HepG2 (cell line): ENCODE measurements around the gene TRMT6. TPM values are rescaled to one million over a fixed set of nuclear protein-coding genes. Genes with fewer than 3 reads are reported as not detected.

ENCODE experiments used
- ATAC-seq: fragments of 200-7000 bp; cut with Tn5 transposase; 3 replicates; pipeline ENCODE4 v1.9.1; 2020; ENCODE audit warnings: mild to moderate bottlenecking, moderate library complexity
- BruUV-seq: library from RNA; stranded (reverse); fragments of 400-500 nt; replicated peaks from 2 replicates; lab custom pipeline; 2021; lab: Mats Ljungman, UMichigan
- CTCF ChIA-PET: fragments of 300-600 bp; formaldehyde crosslinking; extraction: SDS; loops from one replicate; lab custom pipeline; 2021; ENCODE audit warnings: low total read pairs, inconsistent platforms, low intra/inter-chr PET ratio; lab: Yijun Ruan, JAX
- POLR2A ChIA-PET: fragments of 350-600 bp; sonication (Branson Sonifier 250); formaldehyde crosslinking; loops from one replicate; lab custom pipeline; 2020; ENCODE audit warnings: antibody characterized with exemption, inconsistent platforms; lab: Yijun Ruan, JAX
- DNase-seq: peaks from one replicate; pipeline ENCODE4 v3.0.0-alpha.2; 2015; ENCODE audit warnings: low spot score
- FAIRE-seq: peaks from 3 replicates; lab custom pipeline; 2011; peaks lifted over from hg19 to GRCh38; lab: Jason Lieb, UNC
- H2AFZ ChIP-seq: one replicate; pipeline ENCODE4 v1.6.1; 2011; ENCODE audit warnings: low read length, inconsistent platforms
- H3K27ac ChIP-seq: fragments of 300-600 bp; 3 replicates; pipeline ENCODE4 v1.8.0; 2011; ENCODE audit warnings: mixed run types, mild to moderate bottlenecking, mixed read lengths, low read length, inconsistent platforms; ENCODE audit not compliant: insufficient read depth; ENCODE audit errors: extremely low read length
- H3K27me3 ChIP-seq, 2 experiments: fragments of 200-600 bp in 1 of 2; 2 replicates in 1 of 2; 3 replicates in 1 of 2; pipeline versions ENCODE4 v1.6.0 to v1.8.0; 2011; ENCODE audit warnings: low read length in 2 of 2, mild to moderate bottlenecking in 2 of 2, moderate library complexity in 2 of 2, inconsistent platforms in 1 of 2; ENCODE audit not compliant: insufficient read depth in 2 of 2, control insufficient read depth in 1 of 2
- H3K36me3 ChIP-seq, 2 experiments: fragments of 200-600 bp in 1 of 2; replicated peaks in 1 of 2; 2 replicates in 1 of 2; 3 replicates in 1 of 2; pipeline versions ENCODE4 v1.5.1 to v1.8.0; 2011; ENCODE audit warnings: low read length in 2 of 2, inconsistent platforms in 1 of 2; ENCODE audit not compliant: insufficient read depth in 2 of 2, control insufficient read depth in 1 of 2
- H3K4me1 ChIP-seq: 2 replicates; pipeline ENCODE4 v1.5.1; 2012; ENCODE audit warnings: low read length, inconsistent platforms; ENCODE audit not compliant: insufficient read depth
- H3K4me2 ChIP-seq: 2 replicates; pipeline ENCODE4 v1.6.0; 2011; ENCODE audit warnings: low read depth, low read length, inconsistent platforms
- H3K4me3 ChIP-seq, 3 experiments: fragments of 200-600 bp in 1 of 3; sonication (generic), shearing (Covaris generic) in 1 of 3; replicated peaks in 1 of 3; 2 replicates each; pipeline ENCODE4 v1.5.1; 2011 to 2016; ENCODE audit warnings: low read length in 3 of 3, inconsistent platforms in 2 of 3, low read depth in 2 of 3, mild to moderate bottlenecking in 2 of 3, control low read depth in 1 of 3, mixed read lengths in 1 of 3; ENCODE audit not compliant: insufficient read depth in 1 of 3
- H3K79me2 ChIP-seq: one replicate; pipeline ENCODE4 v1.6.1; 2011; ENCODE audit warnings: low read length, inconsistent platforms; ENCODE audit not compliant: insufficient read depth
- H3K9ac ChIP-seq: 2 replicates; pipeline ENCODE4 v1.6.0; 2011; ENCODE audit warnings: mild to moderate bottlenecking, low read depth, low read length, inconsistent platforms; ENCODE audit not compliant: insufficient read depth
- H3K9me3 ChIP-seq: 2 replicates; pipeline ENCODE4 v1.5.1; 2012; ENCODE audit warnings: mild to moderate bottlenecking, low read length
- H4K20me1 ChIP-seq: 2 replicates; pipeline ENCODE4 v1.6.0; 2011; ENCODE audit warnings: inconsistent platforms, mild to moderate bottlenecking, low read length, moderate library complexity; ENCODE audit not compliant: insufficient read depth
- ARID3A ChIP-seq: IDR thresholded peaks from 2 replicates; pipeline ENCODE4 v1.6.1; 2012; ENCODE audit warnings: low read depth, low read length, improper control_type of control experiment
- ATF7 ChIP-seq, 2 experiments: fragments of 450-650 bp in 1 of 2; sonication (generic) in 1 of 2; formaldehyde crosslinking in 1 of 2; IDR thresholded peaks; 2 replicates each; pipeline versions ENCODE4 v1.4.0 to v1.6.1; 2016 to 2020; ENCODE audit warnings: antibody characterized with exemption in 1 of 2, mild to moderate bottlenecking in 1 of 2, missing genetic modification reagents in 1 of 2
- ERF ChIP-seq: IDR thresholded peaks from 2 replicates; pipeline ENCODE4 v1.6.1; 2018; ENCODE audit warnings: missing biosample characterization, missing genetic modification reagents
- FOXO4 ChIP-seq: sonication (generic); formaldehyde crosslinking; conservative IDR thresholded peaks from 2 replicates; pipeline ENCODE4 v1.8.1; 2023; ENCODE audit warnings: missing genetic modification reagents
- HNRNPL ChIP-seq: fragments of 200-400 bp; formaldehyde crosslinking; IDR thresholded peaks from 2 replicates; pipeline ENCODE4 v1.6.1; 2017; ENCODE audit warnings: mild to moderate bottlenecking, low read depth, low read length
- NRL ChIP-seq: sonication (generic); formaldehyde crosslinking; IDR thresholded peaks from 2 replicates; pipeline ENCODE4 v1.5.0; 2020; ENCODE audit warnings: missing genetic modification reagents, mild to moderate bottlenecking, moderate library complexity, borderline replicate concordance
- TAF1 ChIP-seq: sonication (generic); formaldehyde crosslinking; IDR thresholded peaks from 2 replicates; pipeline ENCODE4 v1.4.0; 2020; ENCODE audit warnings: missing genetic modification reagents
- YY1 ChIP-seq: IDR thresholded peaks from 2 replicates; pipeline ENCODE4 v1.6.1; 2011; ENCODE audit warnings: low read length, low read depth, moderate library complexity, mild to moderate bottlenecking; ENCODE audit not compliant: insufficient read depth, insufficient replicate concordance
- ZBTB2 ChIP-seq: sonication (generic); formaldehyde crosslinking; IDR thresholded peaks from 2 replicates; pipeline ENCODE4 v1.8.0; 2022; ENCODE audit warnings: low read depth, missing genetic modification reagents
- ZNF616 ChIP-seq: sonication (generic); formaldehyde crosslinking; IDR thresholded peaks from 2 replicates; pipeline ENCODE4 v1.5.0; 2020; ENCODE audit warnings: low read depth, mild to moderate bottlenecking, missing genetic modification reagents
- ZNF713 ChIP-seq: sonication (generic); formaldehyde crosslinking; IDR thresholded peaks from 2 replicates; pipeline ENCODE4 v1.4.0; 2020; ENCODE audit warnings: mild to moderate bottlenecking, missing genetic modification reagents
- WGBS: methylation state at CpG from one replicate; pipeline ENCODE4 v1.1.6; 2017; ENCODE audit warnings: low lambda C conversion rate; 5-methylcytosine and 5-hydroxymethylcytosine counted together
- in situ Hi-C: cut with HindIII; loops from 2 replicates; pipeline ENCODE4 v1.10.0; 2017; ENCODE audit warnings: low pct_unique_long_range_greater_than_20kb; ENCODE audit not compliant: extremely low pct_ligation_motif_present
- intact Hi-C: fragments of 100-400 bp; cut with micrococcal nuclease; formaldehyde crosslinking; loops from one replicate; pipeline ENCODE4 v1.10.0; 2022; ENCODE audit not compliant: unreplicated experiment
- polyA plus RNA-seq, 8 experiments: library from polyadenylated mRNA; depleted of rRNA in 3 of 8; stranded (reverse) in 7 of 8; unstranded in 1 of 8; fragments of >200 nt; fragmentation: Illumina TruSeq in 4 of 8; extraction: Trizol in 4 of 8; gene quantifications; 2 replicates each; pipeline versions ENCODE4 v1.2.1 to v1.2.3, GENCODE V29; 2011 to 2016; ENCODE audit warnings: low read depth in 4 of 8, missing spikeins in 1 of 8, mixed read lengths in 1 of 8; ENCODE audit not compliant: insufficient read depth in 1 of 8
- total RNA-seq, 5 experiments: library from RNA; depleted of rRNA; stranded (reverse); fragments of >200 nt; fragmentation: Illumina TruSeq; extraction: Trizol; gene quantifications; 2 replicates each; pipeline ENCODE4 v1.2.3, GENCODE V29; 2016; ENCODE audit warnings: low read depth in 1 of 5
- TF ChIP-seq, protein P1 (sequence below), 2 experiments: sonication (generic) in 1 of 2; formaldehyde crosslinking in 1 of 2; IDR thresholded peaks; 2 replicates each; pipeline versions ENCODE4 v1.5.1 to v1.6.1; 2011 to 2020; ENCODE audit warnings: borderline replicate concordance in 1 of 2, low read depth in 1 of 2, low read length in 1 of 2, mild to moderate bottlenecking in 1 of 2, missing genetic modification reagents in 1 of 2, moderate library complexity in 1 of 2
- TF ChIP-seq, protein P2 (sequence below): sonication (generic); formaldehyde crosslinking; IDR thresholded peaks from 2 replicates; pipeline ENCODE4 v1.5.0; 2020; ENCODE audit warnings: missing genetic modification reagents, mild to moderate bottlenecking, borderline replicate concordance

The TRMT6 gene
- total and polyA plus RNA-seq, 2 of the 13 experiments (the other 11 are each of a cell fraction or from before 2014, with no cell fraction given): 10.5 to 37.8 TPM

DNA sequence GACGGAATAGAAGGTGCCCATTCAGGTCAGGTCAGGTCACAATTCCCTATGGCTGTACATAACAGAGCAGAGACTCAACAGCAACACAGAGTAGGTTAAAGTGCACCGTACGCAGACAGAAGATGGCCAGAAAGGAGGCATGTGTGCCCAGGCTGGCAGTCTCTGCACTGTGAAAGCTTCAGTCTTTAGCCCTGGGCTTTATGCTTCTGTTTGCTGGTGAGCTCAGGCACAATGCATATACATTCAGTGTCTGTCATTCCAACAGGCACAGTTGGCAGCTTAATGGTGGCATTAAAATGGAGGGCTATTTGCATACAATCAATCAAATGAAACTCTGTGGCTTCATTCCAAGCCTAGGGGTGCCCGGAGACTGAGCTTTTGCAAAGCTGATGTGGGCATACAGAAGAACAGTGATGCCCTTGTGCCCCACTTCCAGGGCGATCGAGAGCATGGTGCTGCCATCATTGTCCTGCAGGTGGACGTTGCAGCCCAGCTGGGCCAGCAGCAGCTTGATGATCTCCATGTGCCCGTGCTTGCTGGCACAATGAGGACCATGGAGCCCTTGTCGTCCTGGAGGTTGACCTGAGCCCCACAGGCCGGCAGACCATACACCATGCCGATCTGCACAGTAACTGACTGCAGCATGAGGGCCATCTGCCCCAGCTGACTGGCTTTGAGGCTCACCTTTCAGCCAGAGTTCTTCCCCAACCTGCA, 22.4 kb downstream of the TRMT6 start:
- in situ Hi-C loops: no loop called here
- no TSS peak for BruUV-seq
- POLR2A ChIA-PET: no interaction called here
- TF ChIP-seq YY1 (no peak), HNRNPL (peak; percentile 35; the same call in 1 of the 2 replicates), ZNF616 (CRISPR knock-in tag) (no peak), TAF1 (CRISPR knock-in tag) (no peak), ZBTB2 (CRISPR knock-in tag) (no peak), NRL (CRISPR knock-in tag) (peak; percentile 73; the same call in 1 of the 2 replicates), FOXO4 (CRISPR knock-in tag) (0 out of 2 replicates have a peak, but pooled peaks have one; percentile 34), ZNF713 (CRISPR knock-in tag) (no peak), ARID3A (no peak), ATF7 (IDR thresholded peaks at IDR 0.05) (no peak), ATF7 (CRISPR knock-in tag; IDR thresholded peaks at IDR 0.05) (peak; percentile 30; the same call in 1 of the 2 replicates), ERF (no peak)
- TF ChIP-seq, protein P1, sequence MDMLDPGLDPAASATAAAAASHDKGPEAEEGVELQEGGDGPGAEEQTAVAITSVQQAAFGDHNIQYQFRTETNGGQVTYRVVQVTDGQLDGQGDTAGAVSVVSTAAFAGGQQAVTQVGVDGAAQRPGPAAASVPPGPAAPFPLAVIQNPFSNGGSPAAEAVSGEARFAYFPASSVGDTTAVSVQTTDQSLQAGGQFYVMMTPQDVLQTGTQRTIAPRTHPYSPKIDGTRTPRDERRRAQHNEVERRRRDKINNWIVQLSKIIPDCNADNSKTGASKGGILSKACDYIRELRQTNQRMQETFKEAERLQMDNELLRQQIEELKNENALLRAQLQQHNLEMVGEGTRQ (IDR thresholded peaks at IDR 0.05; ENCODE audit: low read depth, low read length): no peak
- TF ChIP-seq, protein P1 (CRISPR knock-in tag; IDR thresholded peaks at IDR 0.05; ENCODE audit: borderline replicate concordance): no peak
- TF ChIP-seq, protein P2, sequence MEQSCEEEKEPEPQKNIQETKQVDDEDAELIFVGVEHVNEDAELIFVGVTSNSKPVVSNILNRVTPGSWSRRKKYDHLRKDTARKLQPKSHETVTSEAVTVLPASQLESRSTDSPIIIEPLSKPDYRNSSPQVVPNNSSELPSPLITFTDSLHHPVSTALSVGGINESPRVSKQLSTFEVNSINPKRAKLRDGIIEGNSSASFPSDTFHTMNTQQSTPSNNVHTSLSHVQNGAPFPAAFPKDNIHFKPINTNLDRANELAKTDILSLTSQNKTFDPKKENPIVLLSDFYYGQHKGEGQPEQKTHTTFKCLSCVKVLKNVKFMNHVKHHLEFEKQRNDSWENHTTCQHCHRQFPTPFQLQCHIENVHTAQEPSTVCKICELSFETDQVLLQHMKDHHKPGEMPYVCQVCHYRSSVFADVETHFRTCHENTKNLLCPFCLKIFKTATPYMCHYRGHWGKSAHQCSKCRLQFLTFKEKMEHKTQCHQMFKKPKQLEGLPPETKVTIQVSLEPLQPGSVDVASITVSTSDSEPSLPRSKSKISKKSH (CRISPR knock-in tag): 0 out of 2 replicates have a peak, but pooled peaks have one; percentile 35

More for the DNA sequence above, 22.4 kb downstream of the TRMT6 start:
- WGBS: 16% methylated on average over 8 of the region's 11 CpGs
- H2AFZ ChIP-seq: no peak overlapping the region
- DNase-seq (no peak), ATAC-seq (peak; percentile 52), FAIRE-seq (no peak)
- H3K4me1 ChIP-seq: 0 out of 2 replicates have a peak, but pooled peaks cover 9% of the 10 kb centered on the region
- H3K9ac ChIP-seq: no peak overlapping the region
- H3K79me2 ChIP-seq: no peaks in the 10 kb centered on the region
- H3K4me3 ChIP-seq: no peak overlapping the region
- H3K27ac ChIP-seq: no peak overlapping the region
- intact Hi-C loops: no loop called here
- no peaks in the 10 kb centered on the region for H3K36me3 ChIP-seq
- CTCF ChIA-PET: no interaction called here
- no peaks in the 10 kb centered on the region for H4K20me1 ChIP-seq
- peaks cover 0 to 20% of the 10 kb centered on the region in 2 experiments; a peak in 3 of 5 replicates for H3K27me3 ChIP-seq
- no peak overlapping the region for H3K4me2 ChIP-seq
- H3K9me3 ChIP-seq: no peaks in the 10 kb centered on the region
